AG04450 (cell line): ENCODE data around the gene TRMT1. TPM values are rescaled to one million over a fixed set of nuclear protein-coding genes. Genes with fewer than 3 reads are reported as not detected.

Source experiments
- CTCF ChIA-PET: fragments of 300-600, 350-600 bp; formaldehyde crosslinking; extraction: SDS; loops from one replicate; lab custom pipeline; 2022; ENCODE audit warnings: antibody characterized with exemption, inconsistent platforms; lab: Charles Lee
- POLR2A ChIA-PET: fragments of 350-600 bp; formaldehyde crosslinking; extraction: SDS; loops from one replicate; lab custom pipeline; 2021; ENCODE audit warnings: antibody characterized with exemption, inconsistent platforms; lab: Yijun Ruan, JAX
- DNase-seq: peaks from one replicate; pipeline ENCODE4 v3.0.0-alpha.2; 2011; ENCODE audit warnings: low read depth, low spot score
- H3K27ac ChIP-seq: one replicate; pipeline ENCODE4 v1.5.1; 2012; ENCODE audit warnings: low read depth, low read length, control low read depth
- H3K27me3 ChIP-seq: one replicate; pipeline ENCODE4 v1.6.0; 2012; ENCODE audit warnings: low read length; ENCODE audit not compliant: control insufficient read depth, insufficient read depth
- H3K4me3 ChIP-seq: 2 replicates; pipeline ENCODE4 v1.5.1; 2011; ENCODE audit warnings: mild to moderate bottlenecking, low read depth, low read length, control low read depth
- H3K9me3 ChIP-seq: 2 replicates; pipeline ENCODE4 v1.5.1; 2012; ENCODE audit warnings: low read length; ENCODE audit not compliant: control insufficient read depth, insufficient read depth
- CTCF ChIP-seq: IDR thresholded peaks from 2 replicates; pipeline ENCODE4 v1.5.1; 2011; ENCODE audit warnings: low read depth, low read length, control low read depth, inconsistent platforms
- polyA plus RNA-seq: library from polyadenylated mRNA; depleted of rRNA; stranded (reverse); fragments of >200 nt; gene quantifications from 2 replicates; pipeline ENCODE4 v1.2.3, GENCODE V29; 2011

TRMT1 gene
- polyA plus RNA-seq, 1 experiment, result 17.3 TPM

- CTCF ChIA-PET, result interaction anchor here (0.8 kb wide), 1 partner anchor 27 kb away, joined by 3 read pairs; no protein-coding TSS in a partner anchor
- POLR2A ChIA-PET, result no interaction called here
These were observed 28.6 kb downstream of the TRMT1 start for GRCh38 chr19:13087795-13088537.

GRCh38 chr19:13087295-13087694 lies 29.2 kb downstream of the TRMT1 start:
- H3K27me3 ChIP-seq, result no peaks in the 10 kb centered on the region
- H3K27ac ChIP-seq, result no peak overlapping the region
- DNase-seq, result no peak
- H3K9me3 ChIP-seq, result no peaks in the 10 kb centered on the region
- no peak overlapping the region for H3K4me3 ChIP-seq
- TF ChIP-seq CTCF, result no peak
- ChIA-PET POLR2A (no interaction called here), CTCF (interaction anchor here (0.8 kb wide), 1 partner anchor 27 kb away, joined by 3 read pairs; no protein-coding TSS in a partner anchor)

More at GRCh38 chr19:13087795-13088537, 28.6 kb downstream of the TRMT1 start:
- Histone ChIP-seq H3K27me3 (no peaks in the 10 kb centered on the region), H3K4me3 (no peak overlapping the region), H3K9me3 (no peaks in the 10 kb centered on the region; the same call in 1 of the 2 replicates), H3K27ac (no peak overlapping the region)
- TF ChIP-seq CTCF, result no peak
- DNase-seq, result no peak

- H3K27me3 ChIP-seq, result no peaks in the 10 kb centered on the region
- no peak overlapping the region for H3K4me3 ChIP-seq
- CTCF ChIA-PET, result interaction anchor here (0.5 to 1.3 kb wide), 7 partner anchors 8 to 121 kb away, joined by 3 to 5 read pairs (median 4); no protein-coding TSS in a partner anchor
- DNase-seq, result no peak
- H3K9me3 ChIP-seq, result no peaks in the 10 kb centered on the region; the same call in 1 of the 2 replicates
- no peak overlapping the region for H3K27ac ChIP-seq
- POLR2A ChIA-PET, result no interaction called here
- no peak for TF ChIP-seq CTCF
These were observed 30.2 kb downstream of the TRMT1 start for GRCh38 chr19:13086341-13086740.

GRCh38 chr19:13085666-13086065 lies 30.9 kb downstream of the TRMT1 start:
- Histone ChIP-seq H3K9me3 (no peaks in the 10 kb centered on the region; the same call in 1 of the 2 replicates), H3K4me3 (no peak overlapping the region), H3K27ac (no peak overlapping the region), H3K27me3 (no peaks in the 10 kb centered on the region)
- ChIA-PET CTCF (interaction anchor here (0.7 to 4.2 kb wide), 7 partner anchors 8 to 120 kb away, joined by 4 to 26 read pairs (median 5); no protein-coding TSS in a partner anchor), POLR2A (no interaction called here)
- no peak for DNase-seq
- TF ChIP-seq CTCF, result no peak

GRCh38 chr19:13083627-13084026 lies 32.9 kb downstream of the TRMT1 start:
- no peak for DNase-seq
- ChIA-PET POLR2A (no interaction called here), CTCF (interaction anchor here (1.3 to 4.2 kb wide), 5 partner anchors 10 to 106 kb away, joined by 4 to 26 read pairs (median 6); no protein-coding TSS in a partner anchor)
- Histone ChIP-seq H3K27ac (no peak overlapping the region), H3K4me3 (no peak overlapping the region), H3K9me3 (no peaks in the 10 kb centered on the region; the same call in 1 of the 2 replicates), H3K27me3 (no peaks in the 10 kb centered on the region)
- TF ChIP-seq CTCF, result no peak
